HEK293T (cell line): ENCODE results near the gene CLDN15.

Source experiments
- ARNT ChIP-seq: fragments of 450-650 bp; IDR thresholded peaks from 2 replicates; pipeline ENCODE4 v1.6.1; 2017; ENCODE audit warnings: mild to moderate bottlenecking
- BHLHE40 ChIP-seq: fragments of 450-650 bp; IDR thresholded peaks from 2 replicates; pipeline ENCODE4 v1.6.1; 2016; ENCODE audit warnings: mild to moderate bottlenecking, moderate library complexity, borderline replicate concordance
- CTBP1 ChIP-seq: fragments of 450-650 bp; IDR thresholded peaks from 2 replicates; pipeline ENCODE4 v1.6.1; 2016; ENCODE audit warnings: borderline replicate concordance
- ELF4 ChIP-seq: fragments of 450-650 bp; IDR thresholded peaks from 2 replicates; pipeline ENCODE4 v1.6.1; 2017; ENCODE audit warnings: antibody characterized with exemption
- FOXA1 ChIP-seq: fragments of 450-650 bp; IDR thresholded peaks from 2 replicates; pipeline ENCODE4 v1.6.1; 2016; ENCODE audit warnings: mild to moderate bottlenecking
- FOXK2 ChIP-seq: fragments of 450-650 bp; IDR thresholded peaks from 2 replicates; pipeline ENCODE4 v1.6.1; 2016; ENCODE audit warnings: mild to moderate bottlenecking
- FOXM1 ChIP-seq: fragments of 450-650 bp; IDR thresholded peaks from 2 replicates; pipeline ENCODE4 v1.6.1; 2017; ENCODE audit warnings: mild to moderate bottlenecking, borderline replicate concordance
- HDGF ChIP-seq: fragments of 450-650 bp; IDR thresholded peaks from 2 replicates; pipeline ENCODE4 v1.6.1; 2017; ENCODE audit warnings: antibody characterized with exemption, borderline replicate concordance
- LEF1 ChIP-seq: fragments of 450-650 bp; IDR thresholded peaks from 2 replicates; pipeline ENCODE4 v1.6.1; 2017; ENCODE audit warnings: mild to moderate bottlenecking, borderline replicate concordance
- NFRKB ChIP-seq: fragments of 450-650 bp; IDR thresholded peaks from 2 replicates; pipeline ENCODE4 v1.6.1; 2016; ENCODE audit warnings: mild to moderate bottlenecking, moderate library complexity
- SP1 ChIP-seq: fragments of 450-650 bp; IDR thresholded peaks from 2 replicates; pipeline ENCODE4 v1.6.1; 2017
- SUZ12 ChIP-seq: fragments of 450-650 bp; IDR thresholded peaks from 2 replicates; pipeline ENCODE4 v1.6.1; 2016; ENCODE audit warnings: mild to moderate bottlenecking
- ZNF384 ChIP-seq: fragments of 450-650 bp; IDR thresholded peaks from 2 replicates; pipeline ENCODE4 v1.6.1; 2016
- TF ChIP-seq, protein P1 (sequence below): fragments of 450-650 bp; IDR thresholded peaks from 2 replicates; pipeline ENCODE4 v1.6.1; 2016

GRCh38 chr7:101241015-101241363 lies 3.4 kb upstream of the CLDN15 start:
- TF ChIP-seq SP1: no peak
- TF ChIP-seq FOXM1: no peak
- TF ChIP-seq LEF1: no peak
- no peak for TF ChIP-seq NFRKB
- TF ChIP-seq BHLHE40: no peak
- TF ChIP-seq SUZ12: no peak
- TF ChIP-seq, protein P1, sequence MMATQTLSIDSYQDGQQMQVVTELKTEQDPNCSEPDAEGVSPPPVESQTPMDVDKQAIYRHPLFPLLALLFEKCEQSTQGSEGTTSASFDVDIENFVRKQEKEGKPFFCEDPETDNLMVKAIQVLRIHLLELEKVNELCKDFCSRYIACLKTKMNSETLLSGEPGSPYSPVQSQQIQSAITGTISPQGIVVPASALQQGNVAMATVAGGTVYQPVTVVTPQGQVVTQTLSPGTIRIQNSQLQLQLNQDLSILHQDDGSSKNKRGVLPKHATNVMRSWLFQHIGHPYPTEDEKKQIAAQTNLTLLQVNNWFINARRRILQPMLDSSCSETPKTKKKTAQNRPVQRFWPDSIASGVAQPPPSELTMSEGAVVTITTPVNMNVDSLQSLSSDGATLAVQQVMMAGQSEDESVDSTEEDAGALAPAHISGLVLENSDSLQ: no peak
- TF ChIP-seq CTBP1: no peak
- no peak for TF ChIP-seq ELF4
- no peak for TF ChIP-seq FOXK2
- no peak for TF ChIP-seq FOXA1
- no peak for TF ChIP-seq HDGF
- no peak for TF ChIP-seq ARNT
- no peak for TF ChIP-seq ZNF384
